Esophagus muscularis mucosa (tissue), 4 donors: Measurements from ENCODE around the gene PIK3CD. TPM values are rescaled to one million over a fixed set of nuclear protein-coding genes. Genes with fewer than 3 reads are reported as not detected.

Experiments used
- DNase-seq: peaks from one replicate; pipeline ENCODE4 v3.0.0-alpha.2; 2017; ENCODE audit errors: extremely low spot score
- H3K27ac ChIP-seq, 4 donors: fragments of 200-600 bp; sonication (generic); replicated peaks in 1 of 4; 1 replicate in 3 of 4; 2 replicates in 1 of 4; pipeline ENCODE4 v1.5.1; 2016 to 2019; ENCODE audit warnings: mild to moderate bottlenecking in 1 of 4
- H3K27me3 ChIP-seq, 4 donors: fragments of 200-600 bp; sonication (generic); one replicate each; pipeline versions ENCODE4 v1.5.1 to v1.6.0; 2016 to 2019
- H3K36me3 ChIP-seq, 4 donors: fragments of 200-600 bp; sonication (generic); one replicate each; pipeline ENCODE4 v1.5.1; 2016 to 2019
- H3K4me1 ChIP-seq, 4 donors: fragments of 200-600 bp; sonication (generic); one replicate each; pipeline ENCODE4 v1.5.1; 2016 to 2019
- H3K4me3 ChIP-seq, 4 donors: fragments of 200-600 bp; sonication (generic); 1 replicate in 2 of 4; 2 replicates in 2 of 4; pipeline ENCODE4 v1.5.1; 2016 to 2019; ENCODE audit warnings: mild to moderate bottlenecking in 4 of 4, moderate library complexity in 1 of 4
- H3K9me3 ChIP-seq, 4 donors: fragments of 200-600 bp; sonication (generic); 1 replicate in 3 of 4; 2 replicates in 1 of 4; pipeline ENCODE4 v1.5.1; 2016 to 2019
- CTCF ChIP-seq, 3 experiments: fragments of 200-600 bp in 2 of 3; fragments of 450-650 bp in 1 of 3; sonication (generic) in 2 of 3; IDR thresholded peaks; one replicate each; pipeline ENCODE4 v1.5.1; 2017 to 2019; ENCODE audit warnings: antibody characterized with exemption in 3 of 3, mild to moderate bottlenecking in 2 of 3, moderate library complexity in 1 of 3
- EP300 ChIP-seq: sonication (generic); formaldehyde crosslinking; IDR thresholded peaks from one replicate; pipeline ENCODE4 v1.6.1; 2017; ENCODE audit warnings: antibody characterized with exemption
- POLR2A ChIP-seq: fragments of 450-650 bp; IDR thresholded peaks from one replicate; pipeline ENCODE4 v1.6.1; 2017; ENCODE audit warnings: antibody characterized with exemption, moderate library complexity, mild to moderate bottlenecking, low read depth
- POLR2AphosphoS5 ChIP-seq, 2 donors: sonication (generic); formaldehyde crosslinking; IDR thresholded peaks; one replicate each; pipeline ENCODE4 v1.6.1; 2017; ENCODE audit warnings: antibody characterized with exemption in 2 of 2
- WGBS: methylation state at CpG from one replicate; pipeline ENCODE4 v1.1.5; 2018; 5-methylcytosine and 5-hydroxymethylcytosine counted together
- intact Hi-C: fragments of 100-400 bp; cut with DNase I; formaldehyde crosslinking; loops from one replicate; pipeline ENCODE4 v1.15.1; 2023
- total RNA-seq, 4 donors: library from RNA; depleted of rRNA; stranded (reverse); fragments of >200 nt; gene quantifications; one replicate each; pipeline versions ENCODE4 v1.1.0 to v1.2.1, GENCODE V29; 2016

PIK3CD gene
- total RNA-seq, 4 donors from 2014 or later = 7.9 to 30.4 (median 13.9) TPM

- Histone ChIP-seq H3K4me1 (peaks cover under 1 to 8% (median 5%) of the 10 kb centered on the region in 4 donors), H3K9me3 (no peaks in the 10 kb centered on the region), H3K4me3 (no peak overlapping the region), H3K27ac (no peak overlapping the region), H3K27me3 (peaks cover 0 to 29% (median 6%) of the 10 kb centered on the region in 4 donors), H3K36me3 (no peaks in the 10 kb centered on the region)
- TF ChIP-seq CTCF (IDR thresholded peaks at IDR 0.05) = no peak
- no peak for TF ChIP-seq EP300
- no peak for TF ChIP-seq POLR2AphosphoS5 (IDR thresholded peaks at IDR 0.05)
- no peak for TF ChIP-seq POLR2A
- intact Hi-C loops = no loop called here
- 81% methylated on average over 2 of the region's 2 CpGs for WGBS
- no peak for DNase-seq
Measured at GRCh38 chr1:9657521-9658032, 6.0 kb downstream of the PIK3CD start.

- Histone ChIP-seq H3K9me3 (no peaks in the 10 kb centered on the region), H3K4me1 (peaks cover 0 to 2% (median 0%) of the 10 kb centered on the region in 4 donors), H3K27ac (no peak overlapping the region), H3K27me3 (peaks cover 0 to 23% (median 2%) of the 10 kb centered on the region in 4 donors), H3K36me3 (no peaks in the 10 kb centered on the region), H3K4me3 (no peak overlapping the region)
- WGBS = 81% methylated on average over 4 of the region's 4 CpGs
- no peak for DNase-seq
- intact Hi-C loops = no loop called here
- no peak for TF ChIP-seq CTCF (IDR thresholded peaks at IDR 0.05)
- TF ChIP-seq POLR2A = no peak
- no peak for TF ChIP-seq POLR2AphosphoS5 (IDR thresholded peaks at IDR 0.05)
- TF ChIP-seq EP300 = no peak
Measured at GRCh38 chr1:9658199-9658598, 6.7 kb downstream of the PIK3CD start.

- H3K4me3 ChIP-seq = no peak overlapping the region
- no peaks in the 10 kb centered on the region for H3K4me1 ChIP-seq
- H3K9me3 ChIP-seq = no peaks in the 10 kb centered on the region
- 65% methylated on average over 5 of the region's 5 CpGs for WGBS
- TF ChIP-seq POLR2A (no peak), POLR2AphosphoS5 (IDR thresholded peaks at IDR 0.05) (no peak), CTCF (IDR thresholded peaks at IDR 0.05) (no peak), EP300 (no peak)
- no peak for DNase-seq
- peaks cover 0 to 11% (median 0%) of the 10 kb centered on the region in 4 donors for H3K27me3 ChIP-seq
- no peaks in the 10 kb centered on the region for H3K36me3 ChIP-seq
- intact Hi-C loops = no loop called here
- no peak overlapping the region for H3K27ac ChIP-seq
Measured at GRCh38 chr1:9659328-9659727, 7.8 kb downstream of the PIK3CD start.

GRCh38 chr1:9663257-9663656 is 11.7 kb downstream of the PIK3CD start:
- H3K27me3 ChIP-seq = peaks cover 0 to 32% (median 0%) of the 10 kb centered on the region in 4 donors
- H3K4me3 ChIP-seq = no peak overlapping the region
- WGBS = 91% methylated on average over 6 of the region's 6 CpGs
- no peak overlapping the region for H3K27ac ChIP-seq
- H3K4me1 ChIP-seq = no peaks in the 10 kb centered on the region
- TF ChIP-seq POLR2A = no peak
- intact Hi-C loops = no loop called here
- H3K36me3 ChIP-seq = no peaks in the 10 kb centered on the region
- DNase-seq = no peak
- H3K9me3 ChIP-seq = no peaks in the 10 kb centered on the region

GRCh38 chr1:9665193-9665592 is 13.7 kb downstream of the PIK3CD start:
- Histone ChIP-seq H3K27ac (no peak overlapping the region), H3K9me3 (no peaks in the 10 kb centered on the region), H3K27me3 (peaks cover 0 to 41% (median 0%) of the 10 kb centered on the region in 4 donors), H3K4me1 (no peaks in the 10 kb centered on the region), H3K36me3 (no peaks in the 10 kb centered on the region), H3K4me3 (no peak overlapping the region)
- 87% methylated on average over 9 of the region's 9 CpGs for WGBS
- no peak for TF ChIP-seq POLR2A
- no peak for TF ChIP-seq CTCF (IDR thresholded peaks at IDR 0.05)
- no peak for TF ChIP-seq POLR2AphosphoS5 (IDR thresholded peaks at IDR 0.05)
- TF ChIP-seq EP300 = no peak
- intact Hi-C loops = no loop called here
- DNase-seq = no peak
